ENCODE results near the gene TCF25. TPM values are rescaled to one million over a fixed set of nuclear protein-coding genes. Genes with fewer than 3 reads are reported as not detected.
A peak's percentile ranks its signal among the peaks of the same experiment; 100 is the strongest.

TCF25 gene
- total RNA-seq, 8 experiments from 2014 or later: 94.7 to 213 (median 143) TPM

DNA sequence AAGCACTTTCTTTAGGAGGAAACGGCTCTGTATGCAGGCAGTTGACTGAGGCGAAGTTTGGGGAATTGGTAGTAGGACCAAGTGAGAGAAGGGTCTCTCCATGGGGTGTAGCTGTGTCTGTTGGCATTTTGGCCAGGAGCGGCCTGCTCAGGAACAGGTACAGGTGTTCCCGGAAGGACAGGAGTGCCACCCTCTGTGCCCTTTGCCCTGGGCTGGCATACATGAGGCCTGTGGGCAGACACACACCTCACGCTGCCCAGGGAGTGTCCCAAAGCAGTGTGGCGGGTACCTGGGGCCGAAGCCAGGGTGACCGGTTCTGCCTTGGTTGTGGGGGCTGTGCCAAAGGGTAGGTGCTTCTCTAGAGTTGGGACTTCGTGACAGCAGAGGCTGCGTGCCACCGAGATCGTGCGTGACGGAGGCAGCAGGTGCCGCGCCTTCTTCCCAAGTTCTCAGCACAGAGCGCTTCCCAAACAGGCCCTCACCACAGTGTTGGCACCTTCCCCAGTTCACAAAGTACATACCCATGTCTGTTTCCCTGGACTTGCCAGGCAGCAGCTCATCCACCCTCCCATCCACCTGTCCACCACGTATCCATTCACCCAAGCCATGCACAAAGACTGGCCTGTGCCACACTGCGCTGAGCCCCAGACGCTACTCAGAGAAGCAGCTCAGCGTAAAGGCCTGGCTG is 19.9 kb upstream of the TCF25 start:
- no peak overlapping the region for H3K27ac ChIP-seq
- no peak for ATAC-seq (replicated peaks in 6 of 8)
- 70 to 100% (median 95%) methylated on average over 1 to 6 of the region's 21 CpGs; no CpG with 5 or more reads in 4 of the 10 experiments for WGBS, 10 experiments
- no peak overlapping the region for H3K4me3 ChIP-seq
- H3K4me1 ChIP-seq (replicated peaks in 1 of 2): no peaks in the 10 kb centered on the region
- in situ Hi-C loops (cut with MboI; ENCODE audit: low pct_unique_long_range_greater_than_20kb in 2 of 9, low sequenced_read_pairs in 9 of 9, unreplicated experiment in 9 of 9): no loop called here

DNA sequence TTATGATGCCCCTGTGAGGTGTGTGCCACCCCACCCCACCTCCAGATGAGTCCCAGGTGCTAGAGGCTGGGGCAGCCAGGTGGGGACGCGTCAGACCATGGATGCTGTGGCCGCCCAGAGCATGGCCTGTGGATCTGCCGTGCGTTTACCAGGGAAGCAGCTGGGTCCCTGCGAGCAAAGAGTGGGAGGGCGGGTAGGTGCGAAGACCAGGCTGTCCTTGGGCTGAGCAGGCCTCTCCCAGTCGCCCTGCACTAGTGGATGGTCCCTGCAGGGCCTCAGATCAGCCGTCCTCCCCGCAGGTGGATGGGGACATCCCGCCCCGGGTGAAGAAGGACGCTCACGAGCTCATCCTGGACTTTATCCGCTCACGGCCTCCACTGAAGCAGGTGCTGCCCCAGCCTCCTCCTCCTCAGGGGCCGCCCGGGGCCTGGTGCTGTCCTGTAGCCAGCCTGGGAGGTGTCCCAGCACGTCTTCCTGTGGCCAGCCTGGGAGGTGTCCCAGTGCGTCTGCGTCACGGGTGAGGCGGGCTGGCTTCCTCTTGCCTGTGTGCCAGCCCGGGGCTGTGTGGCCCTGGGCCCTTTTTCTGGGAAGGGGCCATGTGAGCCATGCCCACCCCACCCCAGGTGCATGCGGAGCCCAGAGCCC is 18.0 kb upstream of the TCF25 start:
- WGBS, 10 experiments: 83 to 90% (median 83%) methylated on average over 2 of the region's 26 CpGs; no CpG with 5 or more reads in 7 of the 10 experiments
- in situ Hi-C loops (cut with MboI; ENCODE audit: low pct_unique_long_range_greater_than_20kb in 2 of 9, low sequenced_read_pairs in 9 of 9, unreplicated experiment in 9 of 9): no loop called here
- no peak overlapping the region for H3K27ac ChIP-seq
- H3K4me1 ChIP-seq (replicated peaks in 1 of 2): no peaks in the 10 kb centered on the region
- ATAC-seq (replicated peaks in 6 of 8): peak in 3 of 8 experiments; percentile 16 to 20 (median 17)
- no peak overlapping the region for H3K4me3 ChIP-seq

DNA sequence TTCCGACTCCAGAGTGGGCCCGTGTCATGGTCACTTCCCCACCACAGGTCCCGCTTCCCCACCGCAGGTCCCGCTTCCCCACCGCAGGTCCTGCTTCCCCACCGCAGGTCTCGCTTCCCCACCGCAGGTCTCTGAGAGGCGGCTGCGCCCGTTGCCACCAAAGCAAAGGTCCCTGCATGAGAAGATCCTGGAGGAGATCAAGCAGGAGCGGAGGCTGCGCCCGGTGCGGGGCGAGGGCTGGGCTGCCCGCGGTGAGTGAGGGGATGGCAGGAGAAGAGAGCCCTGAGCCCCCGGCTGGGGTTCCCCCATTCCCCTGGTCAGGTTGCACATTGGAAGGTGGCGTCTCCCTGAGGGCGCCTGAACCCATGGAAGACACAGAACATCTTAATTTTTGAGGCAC is 17.4 kb upstream of the TCF25 start:
- in situ Hi-C loops (cut with MboI; ENCODE audit: low pct_unique_long_range_greater_than_20kb in 2 of 9, low sequenced_read_pairs in 9 of 9, unreplicated experiment in 9 of 9): no loop called here
- no peak for ATAC-seq (replicated peaks in 6 of 8)

DNA sequence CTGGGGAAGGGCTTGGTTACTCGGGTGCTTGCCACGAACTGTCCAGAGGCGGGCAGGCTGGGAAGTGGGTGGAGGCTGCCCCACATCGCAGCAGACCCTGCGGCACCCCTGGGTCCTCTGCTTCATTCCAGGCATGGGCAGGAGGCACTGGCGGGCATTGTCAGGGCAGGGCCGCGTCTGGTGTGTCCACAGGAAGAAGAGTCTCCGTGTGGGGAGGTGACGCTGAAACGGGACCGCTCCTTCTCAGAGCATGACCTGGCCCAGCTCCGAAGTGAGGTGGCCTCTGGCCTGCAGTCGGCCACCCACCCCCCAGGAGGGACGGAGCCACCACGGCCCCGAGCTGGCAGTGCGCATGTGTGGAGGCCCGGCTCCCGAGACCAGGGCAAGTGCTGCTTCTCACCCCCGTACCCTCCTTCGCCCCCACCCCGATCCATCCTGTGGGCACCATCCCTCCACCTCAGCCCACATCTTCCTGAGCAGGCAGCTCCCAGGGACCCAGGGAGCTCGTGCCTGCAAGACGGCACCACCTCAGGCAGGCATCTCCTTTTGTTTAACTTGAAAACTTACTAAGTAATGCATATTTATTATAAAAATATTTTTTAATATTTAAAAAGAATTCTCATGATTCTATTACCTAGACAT is 14.3 kb upstream of the TCF25 start:
- Histone ChIP-seq H3K27ac (no peak overlapping the region), H3K4me3 (no peak overlapping the region), H3K4me1 (replicated peaks in 1 of 2) (peaks cover 0 to under 1% of the 10 kb centered on the region in 2 donors)
- in situ Hi-C loops (cut with MboI; ENCODE audit: low pct_unique_long_range_greater_than_20kb in 2 of 9, low sequenced_read_pairs in 9 of 9, unreplicated experiment in 9 of 9): no loop called here
- ATAC-seq (replicated peaks in 6 of 8): no peak
- 53 to 80% (median 80%) methylated on average over 2 to 5 of the region's 25 CpGs; no CpG with 5 or more reads in 7 of the 10 experiments for WGBS, 10 experiments

More for the DNA sequence above, 17.4 kb upstream of the TCF25 start:
- 90 to 100% (median 100%) methylated on average over 2 to 6 of the region's 22 CpGs; no CpG with 5 or more reads in 7 of the 10 experiments for WGBS, 10 experiments
- H3K27ac ChIP-seq: no peak overlapping the region
- no peak overlapping the region for H3K4me3 ChIP-seq
- no peaks in the 10 kb centered on the region for H3K4me1 ChIP-seq (replicated peaks in 1 of 2)

DNA sequence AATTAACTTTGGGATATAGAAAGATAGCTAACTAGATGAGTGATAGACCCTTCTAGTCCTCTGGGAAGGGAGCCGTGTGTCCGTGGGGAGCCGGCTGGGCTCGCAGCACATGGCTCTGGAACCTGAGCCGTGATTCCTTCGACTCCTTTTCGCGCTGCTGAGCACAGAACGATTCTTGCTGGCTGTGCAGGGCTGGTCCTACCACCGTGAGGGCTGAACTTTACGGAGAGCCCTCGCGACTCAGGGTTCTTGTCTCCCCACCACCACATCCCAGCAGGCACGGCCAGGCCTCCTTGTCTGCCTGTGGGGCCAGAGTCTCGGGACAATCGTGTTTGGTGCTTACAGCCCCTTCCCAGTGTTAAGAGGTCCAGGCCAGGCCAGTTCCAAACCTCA is 13.8 kb upstream of the TCF25 start:
- ATAC-seq (replicated peaks in 6 of 8): no peak

DNA sequence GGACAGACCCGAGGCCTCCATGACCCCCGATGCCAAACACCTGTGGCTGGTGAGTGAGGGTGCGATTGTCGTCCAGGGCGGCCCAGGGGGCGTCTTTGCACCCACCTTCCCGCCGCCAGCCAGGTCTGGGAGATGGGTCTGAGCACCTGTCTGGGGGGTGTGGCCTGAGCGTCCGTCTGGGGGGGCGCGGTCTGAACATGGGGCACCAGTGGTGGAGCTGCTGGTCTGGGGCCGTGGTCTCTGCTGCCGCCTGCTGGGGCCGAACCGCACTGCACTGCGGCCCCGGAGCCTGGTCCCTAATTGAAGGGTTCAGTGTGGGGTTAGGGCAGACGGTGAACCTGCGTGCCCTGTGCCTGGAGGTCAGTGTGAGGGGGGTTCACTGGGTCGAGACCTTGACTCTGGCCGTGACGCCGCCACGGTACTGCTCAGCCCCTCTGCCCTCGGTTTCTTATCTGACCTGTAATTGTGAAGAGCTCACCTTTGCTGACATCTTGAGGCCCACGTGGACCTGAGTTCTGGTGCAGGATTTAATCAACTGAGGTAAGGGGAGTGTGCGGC is 12.6 kb upstream of the TCF25 start:
- peak; percentile 38 to 73 (median 68) for ATAC-seq (replicated peaks in 6 of 8)
- in situ Hi-C loops (cut with MboI; ENCODE audit: low pct_unique_long_range_greater_than_20kb in 2 of 9, low sequenced_read_pairs in 9 of 9, unreplicated experiment in 9 of 9): loop anchor here in 1 of 9 experiments (10.0 kb wide), 1 partner anchor 106 kb away; no protein-coding TSS in a partner anchor
- peaks cover 0 to 6% of the 10 kb centered on the region in 2 donors for H3K4me1 ChIP-seq (replicated peaks in 1 of 2)
- WGBS, 10 experiments: 0 to 73% (median 30%) methylated on average over 1 to 4 of the region's 28 CpGs; no CpG with 5 or more reads in 5 of the 10 experiments
- no peak overlapping the region for H3K4me3 ChIP-seq
- no peak overlapping the region for H3K27ac ChIP-seq

More for the DNA sequence above, 13.8 kb upstream of the TCF25 start:
- Histone ChIP-seq H3K27ac (no peak overlapping the region), H3K4me3 (no peak overlapping the region), H3K4me1 (replicated peaks in 1 of 2) (peaks cover 0 to 6% of the 10 kb centered on the region in 2 donors)
- WGBS, 10 experiments: 40 to 88% (median 82%) methylated on average over 1 to 7 of the region's 16 CpGs; no CpG with 5 or more reads in 6 of the 10 experiments
- in situ Hi-C loops (cut with MboI; ENCODE audit: low pct_unique_long_range_greater_than_20kb in 2 of 9, low sequenced_read_pairs in 9 of 9, unreplicated experiment in 9 of 9): loop anchor here in 1 of 9 experiments (10.0 kb wide), 1 partner anchor 105 kb away; no protein-coding TSS in a partner anchor

DNA sequence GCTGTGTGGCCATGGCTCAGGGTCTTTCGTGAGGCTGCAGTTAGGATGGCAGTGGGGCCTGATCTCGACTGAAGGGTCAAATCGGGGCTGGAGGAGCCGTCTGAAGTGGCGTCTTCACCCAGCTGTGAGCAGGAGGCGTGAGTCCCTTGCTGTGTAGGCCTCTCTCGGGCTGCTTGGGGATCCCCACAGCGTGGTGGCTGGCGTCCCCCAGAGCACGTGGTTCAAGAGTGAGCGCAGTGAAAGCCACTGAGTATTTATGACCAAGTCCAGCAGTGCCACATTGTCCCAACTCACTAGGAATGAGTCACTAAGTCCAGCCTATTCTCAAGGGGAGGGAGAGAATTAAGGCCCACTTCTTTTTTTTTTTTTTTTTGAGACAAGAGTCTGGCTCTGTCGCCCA is 11.7 kb upstream of the TCF25 start:
- in situ Hi-C loops (cut with MboI; ENCODE audit: low pct_unique_long_range_greater_than_20kb in 2 of 9, low sequenced_read_pairs in 9 of 9, unreplicated experiment in 9 of 9): loop anchor here in 1 of 9 experiments (10.0 kb wide), 1 partner anchor 107 kb away; no protein-coding TSS in a partner anchor
- no peak overlapping the region for H3K27ac ChIP-seq
- WGBS, 10 experiments: 60 to 100% (median 95%) methylated on average over 1 to 6 of the region's 12 CpGs; no CpG with 5 or more reads in 5 of the 10 experiments
- no peak overlapping the region for H3K4me3 ChIP-seq
- ATAC-seq (replicated peaks in 6 of 8): no peak
- H3K4me1 ChIP-seq (replicated peaks in 1 of 2): peaks cover 0 to 6% of the 10 kb centered on the region in 2 donors

DNA sequence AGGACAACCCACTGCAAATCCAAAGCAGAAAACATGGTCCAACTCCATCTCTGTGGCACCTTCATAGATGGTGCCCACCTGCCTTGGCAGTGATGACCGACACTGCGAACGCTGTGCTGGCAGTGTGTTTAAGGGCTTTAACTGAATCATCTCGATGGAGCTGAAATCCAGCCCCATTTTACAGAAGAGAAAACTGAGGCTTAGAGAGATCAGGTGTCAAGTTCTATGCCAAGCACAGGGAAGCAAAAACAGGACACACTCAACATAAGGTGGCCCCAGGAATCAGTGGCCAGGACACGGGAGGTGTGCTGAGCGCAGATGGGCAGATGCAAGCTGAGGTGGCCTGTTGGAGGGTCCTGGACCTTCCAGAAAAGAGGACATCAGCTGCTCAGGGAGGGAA is 10.7 kb upstream of the TCF25 start:
- in situ Hi-C loops (cut with MboI; ENCODE audit: low pct_unique_long_range_greater_than_20kb in 2 of 9, low sequenced_read_pairs in 9 of 9, unreplicated experiment in 9 of 9): loop anchor here in 1 of 9 experiments (10.0 kb wide), 1 partner anchor 108 kb away; no protein-coding TSS in a partner anchor
- Histone ChIP-seq H3K27ac (no peak overlapping the region), H3K4me3 (no peak overlapping the region), H3K4me1 (replicated peaks in 1 of 2) (peaks cover 0 to 6% of the 10 kb centered on the region in 2 donors)
- ATAC-seq (replicated peaks in 6 of 8): no peak
- 94 to 100% (median 99%) methylated on average over 1 to 6 of the region's 6 CpGs; no CpG with 5 or more reads in 4 of the 10 experiments for WGBS, 10 experiments

DNA sequence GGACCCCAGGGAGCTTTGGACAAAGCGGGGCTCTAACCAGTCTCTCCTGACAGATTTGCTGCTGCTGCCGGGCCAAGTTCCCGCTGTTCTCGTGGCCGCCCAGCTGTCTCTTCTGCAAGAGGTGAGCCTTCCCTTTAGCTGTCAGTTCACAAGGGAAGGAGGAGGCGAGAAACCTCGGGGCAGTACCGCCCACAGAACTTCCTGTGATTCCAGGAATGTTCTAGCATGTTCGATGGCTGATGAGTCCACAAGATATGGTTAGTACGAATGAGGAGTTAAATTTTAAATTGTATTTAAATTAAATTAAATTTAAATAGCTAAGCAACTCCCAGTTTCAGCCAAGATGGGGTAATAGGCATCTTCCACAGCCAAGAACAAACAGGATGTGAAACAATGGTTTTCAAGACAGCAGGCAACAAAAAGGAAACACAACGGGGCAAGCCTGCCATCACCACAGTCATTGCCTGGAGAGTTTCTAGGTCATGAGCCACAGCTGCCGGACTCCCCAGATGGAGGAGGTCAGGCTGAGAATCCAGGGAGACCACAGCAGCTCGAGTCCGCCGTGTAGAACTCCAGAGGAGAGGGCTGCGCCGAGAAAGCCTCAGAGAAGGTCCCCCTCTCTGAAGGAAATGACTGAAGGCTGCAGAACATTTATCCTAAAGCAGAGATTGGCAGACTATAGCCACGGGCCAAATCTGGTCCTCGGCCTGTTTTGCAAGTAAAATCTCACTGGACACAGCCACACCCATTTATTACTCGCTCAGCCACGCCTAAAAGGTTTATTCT is 9.5 kb upstream of the TCF25 start:
- in situ Hi-C loops (cut with MboI; ENCODE audit: low pct_unique_long_range_greater_than_20kb in 2 of 9, low sequenced_read_pairs in 9 of 9, unreplicated experiment in 9 of 9): loop anchor here in 1 of 9 experiments (10.0 kb wide), 1 partner anchor 109 kb away; no protein-coding TSS in a partner anchor
- ATAC-seq (replicated peaks in 6 of 8): peak in 7 of 8 experiments; percentile 5 to 85 (median 11)
- WGBS, 10 experiments: 10 to 78% (median 69%) methylated on average over 3 to 10 of the region's 21 CpGs; no CpG with 5 or more reads in 1 of the 10 experiments
- Histone ChIP-seq H3K27ac (no peak overlapping the region), H3K4me1 (replicated peaks in 1 of 2) (peaks cover 0 to 6% of the 10 kb centered on the region in 2 donors), H3K4me3 (no peak overlapping the region)

DNA sequence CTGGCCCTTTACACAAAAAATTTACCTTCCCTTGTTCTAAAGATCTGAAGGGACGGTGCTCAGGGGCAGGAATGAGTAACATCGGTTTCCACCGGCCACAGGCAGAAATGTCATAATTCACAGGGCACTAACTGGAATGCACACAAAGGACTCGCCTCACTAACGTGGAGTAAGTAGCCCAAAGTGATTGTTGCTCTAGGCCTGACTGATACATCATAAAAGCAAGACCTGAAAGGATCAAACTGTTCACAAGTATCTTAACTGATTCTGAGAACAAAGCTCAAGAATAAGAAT is 8.9 kb upstream of the TCF25 start:
- 17 to 83% (median 67%) methylated on average over 1 to 5 of the region's 5 CpGs; no CpG with 5 or more reads in 1 of the 10 experiments for WGBS, 10 experiments
- H3K4me3 ChIP-seq: no peak overlapping the region
- peaks cover 0 to 6% of the 10 kb centered on the region in 2 donors for H3K4me1 ChIP-seq (replicated peaks in 1 of 2)
- in situ Hi-C loops (cut with MboI; ENCODE audit: low pct_unique_long_range_greater_than_20kb in 2 of 9, low sequenced_read_pairs in 9 of 9, unreplicated experiment in 9 of 9): loop anchor here in 1 of 9 experiments (10.0 kb wide), 1 partner anchor 110 kb away; no protein-coding TSS in a partner anchor
- ATAC-seq (replicated peaks in 6 of 8): peak in 6 of 8 experiments; percentile 16 to 57 (median 38)
- no peak overlapping the region for H3K27ac ChIP-seq

DNA sequence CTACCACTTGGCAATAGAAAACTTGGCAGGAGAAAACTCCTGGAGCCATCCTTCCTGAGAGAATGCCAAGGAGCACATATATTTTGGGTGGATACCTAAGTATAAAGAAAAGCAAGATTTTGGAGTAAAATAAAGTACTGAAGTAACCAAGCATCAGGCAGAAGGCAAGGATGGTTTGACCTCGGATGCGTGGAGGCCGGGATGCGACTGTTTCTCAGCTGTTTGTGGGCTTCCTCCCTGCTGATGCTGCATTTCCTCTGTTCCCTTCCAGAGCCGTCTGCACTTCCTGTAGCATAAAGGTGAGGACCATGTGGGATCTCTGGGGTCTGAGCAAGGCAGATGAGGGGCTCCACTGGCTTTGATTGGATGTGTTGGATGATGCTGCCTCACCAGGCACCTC is 5.5 kb upstream of the TCF25 start:
- no peak overlapping the region for H3K4me3 ChIP-seq
- H3K27ac ChIP-seq: no peak overlapping the region
- in situ Hi-C loops (cut with MboI; ENCODE audit: low pct_unique_long_range_greater_than_20kb in 2 of 9, low sequenced_read_pairs in 9 of 9, unreplicated experiment in 9 of 9): loop anchor here in 1 of 9 experiments (10.0 kb wide), 1 partner anchor 113 kb away; no protein-coding TSS in a partner anchor
- peaks cover 5 to 11% of the 10 kb centered on the region in 2 donors for H3K4me1 ChIP-seq (replicated peaks in 1 of 2)
- 94 to 100% (median 98%) methylated on average over 2 to 4 of the region's 5 CpGs; no CpG with 5 or more reads in 6 of the 10 experiments for WGBS, 10 experiments
- ATAC-seq (replicated peaks in 6 of 8): no peak

DNA sequence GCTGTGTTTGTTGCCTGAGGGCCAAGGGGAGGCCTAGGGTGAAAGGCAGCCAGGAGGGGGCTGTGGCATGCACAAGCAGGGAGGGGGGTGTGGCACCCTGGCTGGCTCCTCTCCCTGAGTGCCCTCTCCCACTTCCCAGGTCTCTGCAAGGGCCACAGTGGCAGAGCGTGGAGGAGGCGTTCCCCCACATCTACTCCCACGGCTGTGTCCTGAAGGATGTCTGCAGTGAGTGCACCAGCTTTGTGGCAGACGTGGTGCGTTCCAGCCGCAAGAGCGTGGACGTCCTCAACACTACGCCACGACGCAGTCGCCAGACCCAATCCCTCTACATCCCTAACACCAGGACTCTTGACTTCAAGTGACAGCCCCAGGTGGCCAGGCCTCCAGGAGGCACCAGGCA is 3.5 kb upstream of the TCF25 start:
- ATAC-seq (replicated peaks in 6 of 8): no peak
- WGBS, 10 experiments: 90 to 100% (median 96%) methylated on average over 2 to 5 of the region's 12 CpGs; no CpG with 5 or more reads in 7 of the 10 experiments
- in situ Hi-C loops (cut with MboI; ENCODE audit: low pct_unique_long_range_greater_than_20kb in 2 of 9, low sequenced_read_pairs in 9 of 9, unreplicated experiment in 9 of 9): loop anchor here in 1 of 9 experiments (10.0 kb wide), 1 partner anchor 115 kb away; no protein-coding TSS in a partner anchor
- Histone ChIP-seq H3K4me3 (no peak overlapping the region), H3K4me1 (replicated peaks in 1 of 2) (peaks cover 8 to 11% of the 10 kb centered on the region in 2 donors), H3K27ac (no peak overlapping the region)

All from motor neuron (in vitro differentiated cells).